Activated CD4-positive, alpha-beta T cell treated with anti-CD3 and anti-CD28 coated beads, Interleukin-2, amount 10 ng/mL, durations not matched to agents 24 days and 14 days (primary cell): ENCODE measurements around the gene ZNF304. TPM values are rescaled to one million over a fixed set of nuclear protein-coding genes. Genes with fewer than 3 reads are reported as not detected.

Source experiments
- DNase-seq: peaks from one replicate; pipeline ENCODE4 v3.0.0; 2022
- H3K27ac Mint-ChIP-seq: one replicate; pipeline ENCODE4 v1.8.0; 2022; ENCODE audit warnings: mild to moderate bottlenecking, mixed read lengths
- H3K27me3 Mint-ChIP-seq: one replicate; pipeline ENCODE4 v1.8.0; 2022; ENCODE audit warnings: mixed read lengths
- H3K36me3 Mint-ChIP-seq: one replicate; pipeline ENCODE4 v1.8.0; 2022; ENCODE audit warnings: low read depth, mild to moderate bottlenecking, mixed read lengths
- H3K4me1 Mint-ChIP-seq: one replicate; pipeline ENCODE4 v1.8.0; 2021; ENCODE audit warnings: mixed read lengths
- H3K4me3 Mint-ChIP-seq: one replicate; pipeline ENCODE4 v1.8.0; 2022; ENCODE audit warnings: mild to moderate bottlenecking, moderate library complexity, mixed read lengths
- H3K9me3 Mint-ChIP-seq: one replicate; pipeline ENCODE4 v1.8.0; 2021; ENCODE audit warnings: mixed read lengths
- intact Hi-C: fragments of 100-400 bp; cut with micrococcal nuclease; formaldehyde crosslinking; loops from one replicate; pipeline ENCODE4 v1.15.1; 2023
- total RNA-seq: library from RNA; stranded (reverse); gene quantifications from 2 replicates; pipeline ENCODE4 v1.2.3, GENCODE V29; 2022

Gene ZNF304
- total RNA-seq, 1 donor from 2014 or later: 5.3 TPM

DNA sequence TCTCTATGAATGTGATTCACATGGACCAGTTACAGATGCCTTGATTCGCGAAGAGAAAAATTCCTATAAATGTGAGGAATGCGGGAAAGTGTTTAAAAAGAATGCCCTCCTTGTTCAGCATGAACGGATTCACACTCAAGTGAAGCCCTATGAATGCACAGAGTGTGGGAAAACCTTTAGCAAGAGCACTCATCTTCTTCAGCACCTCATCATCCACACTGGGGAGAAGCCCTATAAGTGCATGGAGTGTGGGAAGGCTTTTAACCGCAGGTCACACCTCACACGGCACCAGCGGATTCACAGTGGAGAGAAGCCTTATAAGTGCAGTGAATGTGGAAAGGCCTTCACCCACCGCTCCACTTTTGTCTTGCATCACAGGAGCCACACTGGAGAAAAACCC lies 23.1 kb upstream of the ZNF304 start:
- Mint-ChIP-seq H3K4me1 (no peaks in the 10 kb centered on the region), H3K9me3 (peaks cover 23% of the 10 kb centered on the region), H3K27ac (no peak overlapping the region), H3K27me3 (no peaks in the 10 kb centered on the region), H3K36me3 (peaks cover 82% of the 10 kb centered on the region), H3K4me3 (no peak overlapping the region)
- intact Hi-C loops: no loop called here
- DNase-seq: no peak

DNA sequence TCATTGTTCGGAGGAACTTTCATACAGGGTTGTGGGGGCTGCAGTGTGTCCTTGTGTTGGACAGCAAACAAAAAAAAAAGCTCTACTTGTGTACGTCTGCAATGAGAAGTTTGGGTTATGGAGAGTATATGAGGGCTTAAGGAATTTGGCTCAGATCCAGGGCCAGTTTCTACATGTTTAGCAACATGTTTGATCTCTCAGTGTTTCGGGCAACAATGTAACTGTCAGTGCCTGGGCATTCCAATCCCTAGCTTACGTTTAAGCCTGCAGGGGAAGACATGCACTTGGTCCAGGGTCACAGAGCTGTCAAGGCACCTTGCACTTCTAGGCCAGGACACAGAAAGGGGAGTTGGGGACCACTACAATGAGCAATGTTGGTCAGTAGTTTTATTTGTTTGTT lies 16.9 kb upstream of the ZNF304 start:
- no peak overlapping the region for H3K4me3 Mint-ChIP-seq
- H3K9me3 Mint-ChIP-seq: peaks cover 30% of the 10 kb centered on the region
- DNase-seq: peak; percentile 21
- H3K27me3 Mint-ChIP-seq: no peaks in the 10 kb centered on the region
- H3K27ac Mint-ChIP-seq: no peak overlapping the region
- intact Hi-C loops: no loop called here
- no peaks in the 10 kb centered on the region for H3K4me1 Mint-ChIP-seq
- H3K36me3 Mint-ChIP-seq: peaks cover 38% of the 10 kb centered on the region

- Mint-ChIP-seq H3K9me3 (peaks cover 34% of the 10 kb centered on the region), H3K27me3 (no peaks in the 10 kb centered on the region), H3K4me3 (no peak overlapping the region), H3K36me3 (peaks cover 14% of the 10 kb centered on the region), H3K27ac (no peak overlapping the region), H3K4me1 (no peaks in the 10 kb centered on the region)
- intact Hi-C loops: no loop called here
- peak; percentile 35 for DNase-seq
Measured at GRCh38 chr19:57338877-57339276, 12.2 kb upstream of the ZNF304 start.

DNA sequence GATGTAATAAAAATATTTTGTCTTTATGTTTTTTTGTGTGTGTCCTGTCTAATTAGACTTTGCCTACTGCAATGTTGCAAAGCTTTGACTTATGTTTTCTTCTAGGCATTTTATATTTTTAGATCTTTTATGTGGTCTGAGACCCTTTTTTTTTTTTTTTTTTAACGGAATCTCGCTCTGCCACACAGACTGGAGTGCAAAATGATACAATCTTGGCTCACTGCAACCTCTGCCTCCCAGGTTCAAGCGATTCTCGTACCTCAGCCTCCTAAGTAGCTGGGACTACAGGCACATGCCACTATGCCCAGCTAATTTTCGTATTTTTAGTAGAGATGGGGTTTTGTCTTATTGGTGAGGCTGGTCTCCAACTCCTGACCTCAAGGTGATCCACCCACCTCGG lies 8.5 kb upstream of the ZNF304 start:
- Mint-ChIP-seq H3K36me3 (peaks cover 2% of the 10 kb centered on the region), H3K9me3 (peaks cover 21% of the 10 kb centered on the region), H3K27me3 (no peaks in the 10 kb centered on the region), H3K27ac (no peak overlapping the region), H3K4me1 (no peaks in the 10 kb centered on the region), H3K4me3 (no peak overlapping the region)
- DNase-seq: no peak
- intact Hi-C loops: no loop called here

DNA sequence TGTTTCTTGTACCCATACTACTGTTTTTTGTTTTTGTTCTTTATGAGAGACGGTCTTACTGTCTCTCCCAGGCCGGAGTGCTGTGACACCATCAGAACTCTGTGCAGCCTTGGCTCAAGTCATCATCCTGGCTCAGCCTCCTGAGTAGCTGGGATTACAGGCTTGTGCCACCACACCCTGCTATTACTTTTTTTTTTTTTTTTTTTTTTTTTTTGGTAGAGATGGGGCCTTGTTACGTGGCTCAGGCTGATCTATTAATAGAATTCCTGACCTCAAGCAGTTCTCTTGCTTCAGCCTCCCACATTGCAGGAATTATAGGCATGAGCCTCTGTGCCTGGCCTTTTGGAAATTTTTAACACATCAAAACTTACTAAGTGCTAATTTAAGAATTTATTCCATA lies 2.9 kb upstream of the ZNF304 start:
- peaks cover 17% of the 10 kb centered on the region for H3K9me3 Mint-ChIP-seq
- DNase-seq: no peak
- H3K4me3 Mint-ChIP-seq: no peak overlapping the region
- H3K36me3 Mint-ChIP-seq: peaks cover 23% of the 10 kb centered on the region
- no peaks in the 10 kb centered on the region for H3K27me3 Mint-ChIP-seq
- intact Hi-C loops: no loop called here
- H3K4me1 Mint-ChIP-seq: peaks cover 24% of the 10 kb centered on the region
- H3K27ac Mint-ChIP-seq: no peak overlapping the region

GRCh38 chr19:57351867-57352266 lies 796 bp downstream of the ZNF304 start:
- peaks cover 29% of the 10 kb centered on the region for H3K4me1 Mint-ChIP-seq
- H3K4me3 Mint-ChIP-seq: peak overlapping the region; percentile 93
- peak overlapping the region; percentile 91 for H3K27ac Mint-ChIP-seq
- H3K27me3 Mint-ChIP-seq: no peaks in the 10 kb centered on the region
- peaks cover 40% of the 10 kb centered on the region for H3K9me3 Mint-ChIP-seq
- H3K36me3 Mint-ChIP-seq: peaks cover 60% of the 10 kb centered on the region
- intact Hi-C loops: loop anchor here (1.0 kb wide), 5 partner anchors 11 to 112 kb away; partner anchors contain the start of genes TRAPPC2B, ZNF460, ZNF543 and ZNF547
- no peak for DNase-seq

DNA sequence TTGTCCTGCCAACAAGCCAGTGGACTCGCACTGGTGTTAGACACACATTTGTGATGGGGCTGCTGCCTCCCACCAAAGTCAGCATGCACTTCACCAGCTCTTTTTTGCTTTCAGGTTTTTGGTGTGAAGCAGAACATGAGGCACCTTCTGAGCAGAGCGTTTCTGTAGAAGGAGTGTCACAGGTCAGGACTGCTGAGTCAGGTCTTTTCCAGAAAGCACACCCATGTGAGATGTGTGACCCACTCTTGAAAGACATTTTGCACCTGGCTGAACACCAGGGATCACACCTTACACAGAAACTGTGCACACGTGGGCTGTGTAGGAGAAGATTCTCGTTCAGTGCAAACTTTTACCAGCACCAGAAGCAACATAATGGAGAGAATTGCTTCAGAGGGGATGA lies 4.8 kb downstream of the ZNF304 start:
- DNase-seq: no peak
- no peaks in the 10 kb centered on the region for H3K27me3 Mint-ChIP-seq
- intact Hi-C loops: no loop called here
- H3K4me1 Mint-ChIP-seq: peaks cover 22% of the 10 kb centered on the region
- peaks cover 85% of the 10 kb centered on the region for H3K36me3 Mint-ChIP-seq
- H3K9me3 Mint-ChIP-seq: peaks cover 48% of the 10 kb centered on the region
- no peak overlapping the region for H3K4me3 Mint-ChIP-seq
- H3K27ac Mint-ChIP-seq: no peak overlapping the region

DNA sequence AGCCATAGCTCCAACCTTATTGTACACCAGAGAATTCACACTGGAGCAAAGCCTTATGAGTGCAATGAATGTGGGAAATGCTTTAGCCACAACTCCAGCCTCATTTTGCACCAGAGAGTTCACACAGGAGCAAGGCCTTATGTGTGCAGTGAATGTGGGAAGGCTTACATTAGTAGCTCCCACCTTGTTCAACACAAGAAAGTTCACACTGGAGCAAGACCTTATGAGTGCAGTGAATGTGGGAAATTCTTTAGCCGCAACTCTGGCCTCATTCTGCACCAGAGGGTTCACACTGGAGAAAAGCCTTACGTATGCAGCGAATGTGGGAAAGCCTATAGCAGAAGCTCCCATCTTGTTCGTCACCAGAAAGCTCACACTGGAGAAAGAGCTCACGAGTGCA lies 6.3 kb downstream of the ZNF304 start:
- H3K27me3 Mint-ChIP-seq: no peaks in the 10 kb centered on the region
- H3K4me1 Mint-ChIP-seq: peaks cover 12% of the 10 kb centered on the region
- intact Hi-C loops: no loop called here
- no peak for DNase-seq
- H3K27ac Mint-ChIP-seq: no peak overlapping the region
- peaks cover 71% of the 10 kb centered on the region for H3K36me3 Mint-ChIP-seq
- H3K4me3 Mint-ChIP-seq: no peak overlapping the region
- peaks cover 41% of the 10 kb centered on the region for H3K9me3 Mint-ChIP-seq

DNA sequence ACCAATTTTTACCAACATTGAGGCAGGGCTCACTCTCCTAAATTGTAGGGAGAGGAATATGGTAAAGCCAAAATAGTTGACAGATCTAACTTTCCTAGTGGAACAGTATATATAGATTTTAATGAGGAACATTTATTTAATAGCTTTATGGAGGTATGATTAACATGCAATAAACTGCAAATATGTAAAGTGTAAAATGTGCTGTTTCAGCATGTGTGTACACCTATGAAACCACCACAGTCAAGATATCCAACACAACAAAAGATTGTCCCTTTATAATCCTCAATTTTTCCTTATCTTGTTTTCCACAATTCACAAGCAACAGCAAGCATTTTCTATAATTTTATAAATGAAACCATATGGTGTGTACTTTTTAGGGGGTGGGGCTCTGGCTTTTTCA lies 8.2 kb downstream of the ZNF304 start:
- intact Hi-C loops: no loop called here

DNA sequence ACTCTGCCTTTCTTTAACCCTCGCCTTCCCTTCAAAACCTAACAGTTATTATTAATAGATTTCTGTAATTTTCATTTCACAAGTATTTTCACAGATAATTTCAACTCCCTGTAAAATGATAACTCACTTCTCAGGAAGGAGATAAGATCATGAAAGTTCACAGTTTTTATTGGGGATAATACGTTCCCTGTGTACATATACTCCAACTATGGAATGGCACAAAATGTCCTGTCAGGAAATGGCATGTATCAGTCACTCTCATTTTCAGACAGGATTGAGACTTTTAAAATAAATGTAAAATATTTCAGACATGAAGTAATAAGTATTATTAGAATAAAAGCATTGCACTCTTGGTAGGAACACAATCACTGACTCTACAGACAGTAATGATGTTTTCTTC lies 11.3 kb downstream of the ZNF304 start:
- H3K27me3 Mint-ChIP-seq: peaks cover 3% of the 10 kb centered on the region
- peaks cover 14% of the 10 kb centered on the region for H3K4me1 Mint-ChIP-seq
- intact Hi-C loops: loop anchor here (2.0 to 5.0 kb wide), 2 partner anchors 72 to 1220 kb away; partner anchors contain the start of genes ZNF444 and ZNF749
- no peak overlapping the region for H3K4me3 Mint-ChIP-seq
- DNase-seq: no peak
- peaks cover 21% of the 10 kb centered on the region for H3K9me3 Mint-ChIP-seq
- peaks cover 43% of the 10 kb centered on the region for H3K36me3 Mint-ChIP-seq
- peak overlapping the region; percentile 92 for H3K27ac Mint-ChIP-seq

More for the DNA sequence above, 8.2 kb downstream of the ZNF304 start:
- no peak for DNase-seq
- Mint-ChIP-seq H3K4me1 (peaks cover 14% of the 10 kb centered on the region), H3K4me3 (no peak overlapping the region), H3K27me3 (peaks cover 3% of the 10 kb centered on the region), H3K9me3 (peaks cover 41% of the 10 kb centered on the region), H3K36me3 (peaks cover 66% of the 10 kb centered on the region), H3K27ac (no peak overlapping the region)

DNA sequence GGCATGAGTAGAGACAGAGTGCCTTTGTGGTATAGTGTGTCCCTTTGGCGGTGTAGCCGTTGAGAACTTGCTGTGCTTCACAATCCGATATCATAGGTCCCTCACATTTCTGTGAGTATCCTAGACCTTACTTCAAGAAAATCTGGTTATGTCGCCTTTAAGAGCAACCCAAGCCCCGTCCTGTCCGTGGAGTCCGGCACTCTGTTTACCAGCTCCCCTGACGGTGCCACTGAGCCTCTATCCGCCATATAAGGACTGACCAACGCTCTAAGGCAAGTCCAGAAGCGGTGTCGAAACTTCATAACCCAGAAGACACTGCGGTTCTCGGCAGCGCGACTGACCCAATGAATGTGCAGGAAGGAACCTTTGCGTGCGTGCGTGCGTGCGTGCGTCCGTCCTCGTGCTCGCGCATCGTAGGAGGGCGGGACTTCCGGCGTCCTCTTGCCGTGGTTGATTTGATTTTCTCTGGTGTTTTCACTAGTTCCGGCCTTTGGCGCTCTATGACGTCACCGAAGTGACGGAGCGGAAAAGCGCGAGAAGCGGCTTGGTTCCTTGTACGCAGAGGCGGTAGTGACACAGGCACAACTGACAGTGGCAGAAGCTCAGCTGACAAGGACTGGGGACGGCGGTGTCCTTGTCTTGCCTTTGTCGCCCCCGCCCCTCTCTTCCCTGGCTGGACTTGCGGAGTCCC lies 12.1 kb downstream of the ZNF304 start, which contains the start of the genes TRAPPC2B and ZNF547:
TRAPPC2B (plus strand) TSS at position 555 of the 691 bp plus-strand sequence. CDS start 1,283 bp downstream, outside the sequence.
ZNF547 (plus strand) TSS at position 555 of the 691 bp plus-strand sequence. CDS start 5,005 bp downstream, outside the sequence.
- peak; percentile 100 for DNase-seq
- Mint-ChIP-seq H3K4me3 (peak within 1 kb of the TSS; percentile 87), H3K4me1 (peaks cover 14% of the 10 kb centered on the region), H3K9me3 (peaks cover 22% of the 10 kb centered on the region), H3K36me3 (peaks cover 36% of the 10 kb centered on the region), H3K27ac (peak within 1 kb of the TSS; percentile 92), H3K27me3 (peaks cover 3% of the 10 kb centered on the region)
- intact Hi-C loops: loop anchor here (1.0 to 5.0 kb wide), 9 partner anchors 12 to 1221 kb away; partner anchors contain the start of genes ZNF17, ZNF264, ZNF304 and ZNF444

DNA sequence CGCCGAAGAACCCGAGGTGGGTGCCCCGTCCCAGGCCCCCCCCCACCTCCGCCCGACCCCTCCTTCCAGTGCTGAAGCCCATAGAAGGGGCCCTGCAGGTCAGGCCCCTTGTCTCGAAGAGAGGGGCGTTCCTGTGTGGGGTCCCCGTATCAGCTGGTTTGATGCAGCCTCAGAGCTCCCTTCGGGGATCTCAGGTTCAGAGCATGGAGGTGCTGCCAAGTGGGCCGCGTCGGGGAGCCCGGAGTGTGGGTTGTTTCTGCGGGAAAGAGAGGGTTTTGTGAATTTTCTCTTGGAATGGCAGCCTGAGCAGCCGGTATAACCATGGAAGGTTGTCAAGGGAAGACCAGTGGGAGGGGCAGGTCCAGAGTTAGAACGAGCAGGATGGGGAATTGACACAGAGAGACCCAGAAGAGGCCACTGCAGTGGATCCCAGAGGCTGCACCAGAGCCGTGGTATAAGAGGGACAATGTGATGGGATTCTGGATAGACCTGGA lies 12.7 kb downstream of the ZNF304 start:
- H3K9me3 Mint-ChIP-seq: peaks cover 27% of the 10 kb centered on the region
- peaks cover 31% of the 10 kb centered on the region for H3K36me3 Mint-ChIP-seq
- intact Hi-C loops: loop anchor here (1.0 to 5.0 kb wide), 9 partner anchors 12 to 1221 kb away; partner anchors contain the start of genes ZNF17, ZNF264, ZNF304 and ZNF444
- peaks cover 14% of the 10 kb centered on the region for H3K4me1 Mint-ChIP-seq
- no peak for DNase-seq
- peaks cover 3% of the 10 kb centered on the region for H3K27me3 Mint-ChIP-seq
- H3K4me3 Mint-ChIP-seq: peak overlapping the region; percentile 87
- H3K27ac Mint-ChIP-seq: peak overlapping the region; percentile 92

- Mint-ChIP-seq H3K4me3 (no peak overlapping the region), H3K36me3 (peaks cover 35% of the 10 kb centered on the region)
- intact Hi-C loops: no loop called here
Measured at GRCh38 chr19:57366776-57367175, 15.7 kb downstream of the ZNF304 start.

GRCh38 chr19:57374179-57374578 lies 23.1 kb downstream of the ZNF304 start:
- Mint-ChIP-seq H3K27me3 (no peaks in the 10 kb centered on the region), H3K36me3 (peaks cover 70% of the 10 kb centered on the region), H3K9me3 (peaks cover 27% of the 10 kb centered on the region), H3K4me3 (no peak overlapping the region), H3K4me1 (no peaks in the 10 kb centered on the region), H3K27ac (no peak overlapping the region)
- no peak for DNase-seq
- intact Hi-C loops: no loop called here

More at GRCh38 chr19:57366776-57367175, 15.7 kb downstream of the ZNF304 start:
- Mint-ChIP-seq H3K9me3 (peaks cover 27% of the 10 kb centered on the region), H3K4me1 (peaks cover 14% of the 10 kb centered on the region), H3K27ac (no peak overlapping the region), H3K27me3 (peaks cover 3% of the 10 kb centered on the region)
- no peak for DNase-seq
